GM19463 (cell line): ENCODE measurements around the gene PPIB.
"Not testable (repeated sequence)": the region's sequence is repeated elsewhere in the genome, so short reads cannot be mapped to it uniquely, and the experiment has no call there.

Source experiments
- ATAC-seq: cut with Tn5 transposase; IDR thresholded peaks from one replicate; pipeline ENCODE4 v1.9.1; 2021; ENCODE audit warnings: mild to moderate bottlenecking, moderate library complexity; ENCODE audit not compliant: unreplicated experiment

The PPIB gene

GRCh38 chr15:64143276-64143675, 19.5 kb downstream of the PPIB start:
- ATAC-seq: no peak

GRCh38 chr15:64141798-64142512, 20.9 kb downstream of the PPIB start:
- no peak for ATAC-seq

- ATAC-seq: no peak
These were observed 24.4 kb downstream of the PPIB start for GRCh38 chr15:64138331-64138941.

GRCh38 chr15:64137226-64137833, 25.5 kb downstream of the PPIB start:
- no peak for ATAC-seq

- ATAC-seq: no peak
These were observed 26.5 kb downstream of the PPIB start for GRCh38 chr15:64136347-64136746.

- ATAC-seq: no peak
These were observed 28.4 kb downstream of the PPIB start for GRCh38 chr15:64134345-64134829.

GRCh38 chr15:64133623-64134344, 29.0 kb downstream of the PPIB start:
- ATAC-seq: no peak

GRCh38 chr15:64132217-64132616, 30.6 kb downstream of the PPIB start:
- no peak for ATAC-seq

- no peak for ATAC-seq
These were observed 31.3 kb downstream of the PPIB start for GRCh38 chr15:64131547-64131946.

- no peak for ATAC-seq
These were observed 32.7 kb downstream of the PPIB start for GRCh38 chr15:64130159-64130558.

GRCh38 chr15:64127521-64128270, 35.1 kb downstream of the PPIB start:
- no peak for ATAC-seq

- no peak for ATAC-seq
These were observed 36.8 kb downstream of the PPIB start for GRCh38 chr15:64125978-64126377.

- ATAC-seq: no peak
These were observed 39.9 kb downstream of the PPIB start for GRCh38 chr15:64122936-64123351.

- ATAC-seq: no peak
These were observed 40.4 kb downstream of the PPIB start for GRCh38 chr15:64122444-64122843.

GRCh38 chr15:64121614-64122013, 41.2 kb downstream of the PPIB start:
- ATAC-seq: no peak

GRCh38 chr15:64120322-64120721, 42.5 kb downstream of the PPIB start:
- ATAC-seq: not testable (repeated sequence)

- no peak for ATAC-seq
These were observed 44.9 kb downstream of the PPIB start for GRCh38 chr15:64117759-64118487.

- ATAC-seq: no peak
These were observed 49.9 kb downstream of the PPIB start for GRCh38 chr15:64112904-64113303.

GRCh38 chr15:64112073-64112772, 50.6 kb downstream of the PPIB start:
- no peak for ATAC-seq
